Measurements from ENCODE around the gene MTFMT.

Gene MTFMT

GRCh38 chr15:65042776-65043327, 13.4 kb upstream of the MTFMT start:
- no peak for DNase-seq (ENCODE audit: low read depth in 1 of 2, low spot score in 1 of 2)

DNA sequence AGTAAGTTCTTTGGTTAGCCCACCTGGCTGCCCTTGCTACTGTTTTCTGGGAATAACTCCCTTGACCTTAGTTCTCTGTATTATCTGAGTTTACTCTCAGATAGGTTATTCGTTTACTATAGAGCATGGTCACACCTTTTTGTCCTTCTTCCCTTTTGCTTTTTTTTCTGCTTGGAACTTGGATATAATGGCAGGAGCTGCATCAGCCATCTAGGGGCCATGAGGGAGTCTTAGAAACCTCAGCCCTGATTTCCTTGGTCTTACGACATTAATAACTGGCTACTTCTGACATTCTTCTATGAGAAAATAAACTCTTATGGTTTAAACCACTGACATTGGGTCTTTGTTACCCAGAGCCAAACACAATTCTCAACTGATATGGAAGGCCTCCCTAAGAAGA, 12.3 kb upstream of the MTFMT start:
- no peak for TF ChIP-seq JUND (IDR thresholded peaks at IDR 0.05; ENCODE audit: low read depth)
- in situ Hi-C loops (cut with HindIII; ENCODE audit: low pct_unique_long_range_greater_than_20kb, low sequenced_read_pairs), result no loop called here
- no peak for DNase-seq (ENCODE audit: low read depth in 1 of 2, low spot score in 1 of 2)

More at GRCh38 chr15:65042776-65043327, 13.4 kb upstream of the MTFMT start:
- in situ Hi-C loops (cut with HindIII; ENCODE audit: low pct_unique_long_range_greater_than_20kb, low sequenced_read_pairs), result no loop called here
- TF ChIP-seq JUND (IDR thresholded peaks at IDR 0.05; ENCODE audit: low read depth), result no peak

GRCh38 chr15:65040461-65040860, 11.0 kb upstream of the MTFMT start:
- TF ChIP-seq JUND (IDR thresholded peaks at IDR 0.05; ENCODE audit: low read depth), result no peak
- in situ Hi-C loops (cut with HindIII; ENCODE audit: low pct_unique_long_range_greater_than_20kb, low sequenced_read_pairs), result no loop called here
- no peak for DNase-seq (ENCODE audit: low read depth in 1 of 2, low spot score in 1 of 2)

- in situ Hi-C loops (cut with HindIII; ENCODE audit: low pct_unique_long_range_greater_than_20kb, low sequenced_read_pairs), result no loop called here
- no peak for TF ChIP-seq JUND (IDR thresholded peaks at IDR 0.05; ENCODE audit: low read depth)
- no peak for DNase-seq (ENCODE audit: low read depth in 1 of 2, low spot score in 1 of 2)
Observed at GRCh38 chr15:65038836-65039235, 9.4 kb upstream of the MTFMT start.

- no peak for DNase-seq (ENCODE audit: low read depth in 1 of 2, low spot score in 1 of 2)
- in situ Hi-C loops (cut with HindIII; ENCODE audit: low pct_unique_long_range_greater_than_20kb, low sequenced_read_pairs), result no loop called here
- no peak for TF ChIP-seq JUND (IDR thresholded peaks at IDR 0.05; ENCODE audit: low read depth)
Observed at GRCh38 chr15:65038428-65038827, 9.0 kb upstream of the MTFMT start.

DNA sequence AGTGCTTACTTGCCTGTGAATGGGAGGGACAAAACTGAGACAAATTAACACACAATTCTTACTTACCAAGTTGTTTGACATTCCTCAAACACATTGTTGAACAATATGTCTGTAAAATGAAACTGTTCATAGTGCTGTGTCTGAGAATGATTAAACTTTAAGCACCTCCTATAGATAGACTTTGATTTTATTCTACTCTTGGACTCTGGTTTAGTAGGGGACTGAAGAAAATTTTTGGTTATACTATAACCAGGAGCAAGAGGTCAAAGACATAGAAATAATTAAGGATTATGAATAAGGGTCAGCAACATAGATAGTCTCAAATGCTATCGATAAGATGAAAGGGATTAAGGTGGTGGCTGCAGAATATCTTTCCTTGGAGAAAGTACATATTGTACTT, 7.9 kb upstream of the MTFMT start:
- DNase-seq (ENCODE audit: low read depth in 1 of 2, low spot score in 1 of 2), result no peak
- no peak for TF ChIP-seq JUND (IDR thresholded peaks at IDR 0.05; ENCODE audit: low read depth)
- in situ Hi-C loops (cut with HindIII; ENCODE audit: low pct_unique_long_range_greater_than_20kb, low sequenced_read_pairs), result no loop called here

- in situ Hi-C loops (cut with HindIII; ENCODE audit: low pct_unique_long_range_greater_than_20kb, low sequenced_read_pairs), result no loop called here
- TF ChIP-seq JUND (IDR thresholded peaks at IDR 0.05; ENCODE audit: low read depth), result no peak
Observed at GRCh38 chr15:65034719-65035118, 5.3 kb upstream of the MTFMT start.

DNA sequence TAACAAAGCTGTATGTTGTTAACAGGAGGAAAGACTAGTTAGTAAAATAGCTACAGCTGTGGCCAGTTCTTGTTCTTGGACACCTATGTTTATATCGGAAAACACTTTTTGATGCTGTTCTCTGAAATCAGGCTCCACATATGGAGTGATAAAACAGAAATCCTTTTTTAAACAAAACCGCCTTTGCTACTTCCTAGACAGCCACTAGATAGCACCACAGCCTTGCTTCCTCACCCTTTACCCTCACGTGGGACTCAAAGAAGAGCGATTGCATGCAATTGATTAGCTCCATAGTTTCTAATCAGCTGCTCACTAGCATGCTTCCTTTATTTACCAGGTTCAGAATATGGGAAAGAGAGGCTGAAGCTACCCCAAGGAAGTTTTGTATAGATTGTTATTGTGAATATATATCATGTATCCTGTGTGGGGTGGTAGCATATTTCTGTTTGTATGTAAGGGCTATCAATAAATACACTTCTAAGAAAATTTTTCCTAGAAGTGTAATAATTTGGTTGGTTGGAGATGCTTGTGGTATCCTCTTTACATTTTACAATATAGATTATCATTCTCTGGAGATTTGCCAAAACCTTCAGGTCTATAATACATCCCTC, 4.3 kb upstream of the MTFMT start:
- TF ChIP-seq JUND (IDR thresholded peaks at IDR 0.05; ENCODE audit: low read depth), result no peak
- in situ Hi-C loops (cut with HindIII; ENCODE audit: low pct_unique_long_range_greater_than_20kb, low sequenced_read_pairs), result no loop called here
- peak in 1 of 2 experiments; percentile 41 for DNase-seq (ENCODE audit: low read depth in 1 of 2, low spot score in 1 of 2)

More at GRCh38 chr15:65034719-65035118, 5.3 kb upstream of the MTFMT start:
- DNase-seq (ENCODE audit: low read depth in 1 of 2, low spot score in 1 of 2), result no peak

DNA sequence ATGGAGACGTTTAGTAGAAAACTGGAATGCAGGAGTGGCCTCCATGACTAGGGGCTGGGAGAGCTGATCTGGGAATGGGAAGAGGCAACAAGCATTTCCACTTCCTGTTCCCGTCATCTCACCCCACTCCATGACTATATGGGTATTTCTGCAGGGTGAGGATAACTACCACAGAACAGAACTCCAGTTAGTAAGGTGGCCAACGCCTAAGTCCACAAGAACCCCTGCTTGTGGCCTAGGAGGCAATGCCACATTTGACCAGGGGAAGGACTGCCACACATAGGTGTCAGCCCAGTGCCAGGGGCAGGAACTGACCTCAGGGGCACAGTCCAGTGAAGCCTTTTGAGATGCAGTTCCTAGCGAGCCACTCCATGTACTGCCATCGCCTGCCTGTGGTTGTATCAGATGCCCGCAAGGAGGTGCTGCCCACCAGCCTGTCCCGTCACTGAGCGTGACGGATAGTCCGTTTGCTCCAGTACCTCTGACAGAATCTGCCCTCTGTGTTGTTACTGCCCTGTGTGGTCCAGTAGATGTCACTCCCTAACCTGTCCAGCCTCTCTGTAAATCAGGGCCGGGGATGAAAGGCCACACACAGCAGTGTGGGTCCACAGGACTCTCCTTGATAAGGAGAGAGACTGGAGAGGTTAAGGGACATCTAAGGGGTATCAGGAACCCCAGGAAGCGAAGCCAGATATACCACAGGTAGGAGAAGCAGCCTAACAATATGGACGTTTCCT, 3.5 kb upstream of the MTFMT start:
- in situ Hi-C loops (cut with HindIII; ENCODE audit: low pct_unique_long_range_greater_than_20kb, low sequenced_read_pairs), result no loop called here
- peak; percentile 30 to 85 for DNase-seq (ENCODE audit: low read depth in 1 of 2, low spot score in 1 of 2)
- TF ChIP-seq JUND (IDR thresholded peaks at IDR 0.05; ENCODE audit: low read depth), result no peak

DNA sequence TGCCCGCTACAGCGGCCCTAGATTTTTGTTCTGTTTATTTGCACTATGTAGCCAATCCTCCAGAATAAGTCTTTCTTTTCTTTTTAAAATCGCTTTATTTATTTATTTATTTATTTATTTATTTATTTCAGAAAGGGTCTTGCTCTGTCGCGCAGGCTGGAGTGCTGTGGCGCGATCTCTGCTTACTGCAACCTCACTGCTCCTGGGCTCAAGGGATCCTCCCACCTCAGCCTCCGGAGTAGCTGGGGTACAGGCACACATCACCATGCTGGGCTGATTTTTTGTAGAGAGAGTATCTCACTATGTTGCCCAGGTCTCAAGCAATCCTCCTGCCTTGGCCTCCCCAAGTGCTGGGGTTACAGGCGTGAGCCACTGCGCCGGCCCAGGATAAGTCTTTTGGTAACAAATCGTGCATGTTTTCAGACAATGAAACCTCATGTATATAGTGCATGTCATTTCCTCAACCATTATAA, 333 bp upstream of the MTFMT start:
- in situ Hi-C loops (cut with HindIII; ENCODE audit: low pct_unique_long_range_greater_than_20kb, low sequenced_read_pairs), result no loop called here
- TF ChIP-seq JUND (IDR thresholded peaks at IDR 0.05; ENCODE audit: low read depth), result no peak
- no peak for DNase-seq (ENCODE audit: low read depth in 1 of 2, low spot score in 1 of 2)

GRCh38 chr15:65028338-65028737, 1.1 kb downstream of the MTFMT start:
- no peak for TF ChIP-seq JUND (IDR thresholded peaks at IDR 0.05; ENCODE audit: low read depth)
- no peak for DNase-seq (ENCODE audit: low read depth in 1 of 2, low spot score in 1 of 2)
- in situ Hi-C loops (cut with HindIII; ENCODE audit: low pct_unique_long_range_greater_than_20kb, low sequenced_read_pairs), result no loop called here

GRCh38 chr15:65027593-65027992, 1.8 kb downstream of the MTFMT start:
- no peak for TF ChIP-seq JUND (IDR thresholded peaks at IDR 0.05; ENCODE audit: low read depth)
- in situ Hi-C loops (cut with HindIII; ENCODE audit: low pct_unique_long_range_greater_than_20kb, low sequenced_read_pairs), result no loop called here
- no peak for DNase-seq (ENCODE audit: low read depth in 1 of 2, low spot score in 1 of 2)

- in situ Hi-C loops (cut with HindIII; ENCODE audit: low pct_unique_long_range_greater_than_20kb, low sequenced_read_pairs), result no loop called here
- TF ChIP-seq JUND (IDR thresholded peaks at IDR 0.05; ENCODE audit: low read depth), result no peak
- no peak for DNase-seq (ENCODE audit: low read depth in 1 of 2, low spot score in 1 of 2)
Observed at GRCh38 chr15:65026756-65027155, 2.7 kb downstream of the MTFMT start.
